ENCODE data around the gene TRAF4. TPM values are rescaled to one million over a fixed set of nuclear protein-coding genes. Genes with fewer than 3 reads are reported as not detected.

The TRAF4 gene
- total and polyA plus RNA-seq, 10 of the 15 experiments (the other 5 are each of a cell fraction or from before 2014, with no cell fraction given) = 3.7 to 197 (median 66.4) TPM

DNA sequence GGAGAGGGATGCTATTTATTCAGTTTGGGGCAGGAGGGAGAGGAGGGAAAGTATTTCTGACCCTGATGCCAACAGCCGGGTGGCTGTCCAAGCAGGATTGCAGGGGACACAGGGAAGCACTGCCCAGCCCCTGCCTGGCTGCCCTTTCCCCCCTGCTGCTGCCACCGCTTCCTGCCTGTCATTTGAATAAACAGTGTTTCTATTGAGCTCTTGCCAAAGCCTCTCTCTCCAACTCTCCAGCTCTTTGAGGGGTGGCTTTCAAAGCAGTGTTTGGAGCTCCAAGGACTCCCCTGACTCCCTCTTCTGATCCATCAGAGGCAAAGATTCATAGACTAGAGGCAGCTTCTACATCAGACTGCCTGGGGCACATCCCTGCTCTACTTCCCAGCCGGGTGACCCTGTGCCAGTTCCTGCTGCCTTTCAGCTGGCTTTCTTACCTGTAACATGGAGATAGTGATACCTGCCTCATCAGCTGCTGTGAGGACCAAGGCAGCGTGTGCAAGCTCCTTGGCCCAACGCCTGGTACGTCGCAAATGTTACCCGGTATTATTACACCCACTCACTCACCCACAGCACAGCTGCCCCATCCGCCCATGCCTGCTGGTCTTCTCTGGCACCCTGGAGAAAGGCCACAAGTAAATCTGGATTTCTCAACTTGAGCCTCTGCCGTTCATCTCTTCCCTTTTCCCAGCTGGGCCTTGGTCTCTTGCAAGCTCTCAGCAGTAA lies 41.6 kb upstream of the TRAF4 start:
- FAIRE-seq (no peak), ATAC-seq (no peak), DNase-seq (ENCODE audit: low read depth, low spot score) (no peak)
- no peaks in the 10 kb centered on the region for H3K4me1 ChIP-seq (ENCODE audit: control insufficient read depth, insufficient read depth, low read length)
- CTCF ChIA-PET = interaction anchor here (0.7 to 1.7 kb wide), 2 partner anchors 25 to 55 kb away, joined by 3 to 9 read pairs; no protein-coding TSS in a partner anchor
- RAD21 ChIA-PET (ENCODE audit: unreplicated experiment) = no interaction called here
- peaks cover 13 to 46% of the 10 kb centered on the region in 2 experiments; a peak in 3 of 4 replicates for H3K36me3 ChIP-seq (ENCODE audit: control insufficient read depth in 2 of 2, insufficient read depth in 2 of 2, low read length in 1 of 2)
- POLR2A ChIA-PET = interaction anchor here (0.6 kb wide), 1 partner anchor 8 kb away, joined by 10 read pairs; no protein-coding TSS in a partner anchor
- H3K79me2 ChIP-seq (ENCODE audit: control insufficient read depth, insufficient read depth, low read length) = no peaks in the 10 kb centered on the region
- WGBS (ENCODE audit: insufficient coverage, insufficient replicate concordance, low lambda C conversion rate, missing lambda C conversion rate) = 85% methylated on average over 10 of the region's 10 CpGs
- no peak overlapping the region for H3K4me2 ChIP-seq (ENCODE audit: control insufficient read depth, insufficient read depth)
- no peak overlapping the region for H3K4me3 ChIP-seq
- no peak overlapping the region for H2AFZ ChIP-seq (ENCODE audit: control insufficient read depth, low read depth, low read length)
- H4K20me1 ChIP-seq (ENCODE audit: control insufficient read depth, insufficient read depth) = no peaks in the 10 kb centered on the region
- no peaks in the 10 kb centered on the region for H3K9me3 ChIP-seq (replicated peaks; ENCODE audit: control insufficient read depth, insufficient read depth, low read length)
- H3K9ac ChIP-seq (ENCODE audit: control insufficient read depth, insufficient read depth, low read length) = no peak overlapping the region
- in situ Hi-C loops (cut with MboI) (no loop called here), intact Hi-C loops (cut with micrococcal nuclease; ENCODE audit: unreplicated experiment) (no loop called here)
- SMC1A ChIA-PET (ENCODE audit: uncharacterized antibody, unreplicated experiment) = no interaction called here
- H3K27ac ChIP-seq (ENCODE audit: control insufficient read depth, insufficient read depth) = no peak overlapping the region
- TF ChIP-seq TCF3 (IDR thresholded peaks at IDR 0.05; ENCODE audit: borderline replicate concordance, insufficient read depth, low read depth, low read length) (0 out of 2 replicates have a peak, but pooled peaks have one; percentile 7), TARDBP (IDR thresholded peaks at IDR 0.05; ENCODE audit: borderline replicate concordance) (no peak)
- no peaks in the 10 kb centered on the region for H3K27me3 ChIP-seq (replicated peaks in 1 of 2; ENCODE audit: control insufficient read depth in 2 of 2, insufficient read depth in 2 of 2, low read length in 1 of 2)
- BruUV-seq (replicated peaks) = no TSS peak

DNA sequence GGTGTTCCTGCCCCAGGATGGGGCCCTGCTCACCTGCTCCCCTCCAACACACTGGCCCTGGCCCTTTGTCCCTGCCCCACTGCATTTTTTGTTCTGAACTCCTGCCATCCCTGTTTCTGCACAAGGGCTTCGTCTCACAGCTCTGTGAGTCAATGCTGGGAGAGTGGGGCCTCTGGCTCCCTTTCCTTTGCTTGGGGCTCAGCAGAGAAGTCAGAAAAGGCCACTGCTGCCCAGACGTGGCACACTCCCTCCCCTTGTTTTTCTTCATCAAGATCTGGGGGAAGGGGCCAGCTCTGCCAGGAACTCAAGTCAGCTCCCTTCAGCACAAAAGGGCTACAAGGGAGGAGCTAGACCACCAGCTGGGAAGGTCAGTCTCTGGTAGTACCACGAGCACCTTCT lies 41.1 kb upstream of the TRAF4 start:
- Histone ChIP-seq H3K9me3 (replicated peaks; ENCODE audit: control insufficient read depth, insufficient read depth, low read length) (no peaks in the 10 kb centered on the region), H3K79me2 (ENCODE audit: control insufficient read depth, insufficient read depth, low read length) (no peaks in the 10 kb centered on the region), H3K27ac (ENCODE audit: control insufficient read depth, insufficient read depth) (no peak overlapping the region), H3K4me1 (ENCODE audit: control insufficient read depth, insufficient read depth, low read length) (no peaks in the 10 kb centered on the region), H3K27me3 (replicated peaks in 1 of 2; ENCODE audit: control insufficient read depth in 2 of 2, insufficient read depth in 2 of 2, low read length in 1 of 2) (no peaks in the 10 kb centered on the region), H3K4me2 (ENCODE audit: control insufficient read depth, insufficient read depth) (no peak overlapping the region), H4K20me1 (ENCODE audit: control insufficient read depth, insufficient read depth) (no peaks in the 10 kb centered on the region), H2AFZ (ENCODE audit: control insufficient read depth, low read depth, low read length) (no peak overlapping the region), H3K9ac (ENCODE audit: control insufficient read depth, insufficient read depth, low read length) (no peak overlapping the region; the same call in 1 of the 2 replicates), H3K36me3 (ENCODE audit: control insufficient read depth in 2 of 2, insufficient read depth in 2 of 2, low read length in 1 of 2) (peaks cover 12 to 42% of the 10 kb centered on the region in 2 experiments; a peak in 3 of 4 replicates), H3K4me3 (no peak overlapping the region)
- ChIA-PET SMC1A (ENCODE audit: uncharacterized antibody, unreplicated experiment) (no interaction called here), POLR2A (interaction anchor here (0.6 to 1.1 kb wide), 2 partner anchors 8 to 109 kb away, joined by 3 to 10 read pairs; no protein-coding TSS in a partner anchor), CTCF (interaction anchor here (1.7 kb wide), 1 partner anchor 56 kb away, joined by 9 read pairs; no protein-coding TSS in a partner anchor), RAD21 (ENCODE audit: unreplicated experiment) (no interaction called here)
- no peak for FAIRE-seq
- intact Hi-C loops (cut with micrococcal nuclease; ENCODE audit: unreplicated experiment) (no loop called here), in situ Hi-C loops (cut with MboI) (no loop called here)
- whole genome bisulfite sequencing (ENCODE audit: insufficient coverage, insufficient replicate concordance, low lambda C conversion rate, missing lambda C conversion rate) = 78% methylated on average over 3 of the region's 3 CpGs
- ATAC-seq = no peak
- DNase-seq (ENCODE audit: low read depth, low spot score) = no peak
- BruUV-seq (replicated peaks) = no TSS peak
- TF ChIP-seq SUPT20H (IDR thresholded peaks at IDR 0.05; ENCODE audit: borderline replicate concordance, control insufficient read depth, low read depth, low read length) = no peak
- TF ChIP-seq CBX3 (IDR thresholded peaks at IDR 0.05; ENCODE audit: borderline replicate concordance, low read depth) = no peak
